OCI-LY3 (cell line): ENCODE results near the gene CCDC142.

ENCODE experiments used
- H2AFZ ChIP-seq: fragments of 200-600, 300-600 bp; shearing (Covaris generic); 2 replicates; pipeline ENCODE4 v1.6.0; 2014; ENCODE audit warnings: antibody characterized with exemption, low read depth, low read length
- H3K27ac ChIP-seq: fragments of 200-600, 300-600 bp; sonication (generic); 2 replicates; pipeline ENCODE4 v1.5.1; 2014; ENCODE audit warnings: mild to moderate bottlenecking, low read length, moderate library complexity, mixed read lengths
- H3K27me3 ChIP-seq: fragments of 200-600, 300-600 bp; sonication (generic); 2 replicates; pipeline ENCODE4 v1.6.1; 2014; ENCODE audit warnings: low read depth, low read length, mixed read lengths
- H3K36me3 ChIP-seq: fragments of 200-600, 300-600 bp; sonication (generic); replicated peaks from 2 replicates; pipeline ENCODE3; 2014; ENCODE audit warnings: low read depth, low read length, mixed read lengths
- H3K4me1 ChIP-seq: fragments of 300-600, 200-600 bp; sonication (generic); 2 replicates; pipeline ENCODE4 v1.6.1; 2014; ENCODE audit warnings: low read length, mixed read lengths
- H3K4me2 ChIP-seq: fragments of 200-600, 300-600 bp; sonication (generic); 2 replicates; pipeline ENCODE4 v1.6.1; 2014; ENCODE audit warnings: low read length, mixed read lengths
- H3K4me3 ChIP-seq: fragments of 300-600, 200-600 bp; sonication (generic); 2 replicates; pipeline ENCODE4 v1.5.1; 2014; ENCODE audit warnings: antibody characterized with exemption, mild to moderate bottlenecking, low read length, moderate library complexity
- H3K79me2 ChIP-seq: fragments of 300-600, 200-600 bp; shearing (Covaris generic); 2 replicates; pipeline ENCODE4 v1.6.1; 2014; ENCODE audit warnings: mild to moderate bottlenecking, low read length, mixed read lengths
- H3K9ac ChIP-seq: fragments of 300-600, 200-600 bp; shearing (Covaris generic); 2 replicates; pipeline ENCODE4 v1.6.0; 2014; ENCODE audit warnings: mild to moderate bottlenecking, low read length, moderate library complexity
- H3K9me3 ChIP-seq: fragments of 200-600, 300-600 bp; shearing (Covaris generic); 2 replicates; pipeline ENCODE4 v1.6.1; 2014; ENCODE audit warnings: low read length, mixed read lengths; ENCODE audit not compliant: insufficient read depth
- H4K20me1 ChIP-seq: fragments of 200-600, 300-600 bp; sonication (generic); 2 replicates; pipeline ENCODE4 v1.6.1; 2016; ENCODE audit warnings: low read length, mixed read lengths; ENCODE audit not compliant: insufficient read depth
- CTCF ChIP-seq: fragments of 200-600, 300-600 bp; sonication (generic); IDR thresholded peaks from 2 replicates; pipeline ENCODE4 v1.5.1; 2014; ENCODE audit warnings: antibody characterized with exemption, low read length, low read depth
- EZH2phosphoT487 ChIP-seq: fragments of 200-600 bp; shearing (Covaris generic); IDR thresholded peaks from 2 replicates; pipeline ENCODE4 v1.6.1; 2018; ENCODE audit warnings: antibody characterized with exemption, mixed run types, low read depth

CCDC142 gene

DNA sequence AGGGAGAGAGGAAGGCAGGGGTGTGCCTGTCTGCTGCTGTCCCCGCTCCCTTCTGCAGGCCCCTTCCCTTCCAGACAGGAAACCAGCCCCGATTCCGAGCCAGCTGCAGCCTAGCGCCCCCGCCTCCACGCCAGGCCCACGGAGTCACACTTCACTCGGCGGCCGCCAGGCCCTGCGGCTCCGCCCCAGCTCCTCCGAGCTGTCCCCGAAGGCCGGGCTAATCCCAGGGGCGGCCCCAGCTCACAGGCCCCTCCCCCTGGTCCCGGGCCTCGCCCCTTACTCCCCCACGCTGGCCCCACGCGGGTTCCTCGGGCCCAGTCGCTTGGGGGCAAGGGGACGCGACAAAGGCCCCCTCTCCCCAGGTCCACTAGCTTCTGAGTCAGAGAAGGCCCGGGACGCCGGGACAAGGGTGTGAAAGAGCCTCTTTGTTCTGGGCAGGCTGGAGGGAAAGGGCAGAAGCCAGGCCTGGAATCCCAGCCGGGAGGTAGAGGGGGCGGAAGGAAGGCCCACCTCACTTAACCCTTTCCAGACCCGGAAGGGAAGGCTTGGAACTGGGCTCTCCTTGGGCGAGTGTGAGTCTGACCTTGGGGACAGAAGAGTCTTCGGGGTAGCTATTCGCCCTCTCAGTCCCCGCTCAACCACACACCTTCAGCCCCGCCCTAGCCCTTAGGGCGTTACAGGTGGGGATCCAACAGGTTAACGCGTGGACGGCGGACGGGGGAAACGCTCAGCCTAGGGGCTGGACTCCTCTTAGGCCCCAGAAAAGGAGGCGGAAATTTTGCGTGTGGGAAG lies 42.2 kb downstream of the CCDC142 start:
- Histone ChIP-seq H3K9me3 (no peaks in the 10 kb centered on the region), H3K27me3 (no peaks in the 10 kb centered on the region), H3K4me2 (peak overlapping the region; percentile 94), H3K27ac (peak overlapping the region; percentile 44), H3K9ac (peak overlapping the region; percentile 72), H3K79me2 (no peaks in the 10 kb centered on the region), H3K4me3 (peak overlapping the region; percentile 82), H3K36me3 (no peaks in the 10 kb centered on the region), H4K20me1 (no peaks in the 10 kb centered on the region), H3K4me1 (peaks cover 53% of the 10 kb centered on the region), H2AFZ (peak overlapping the region; percentile 92)
- TF ChIP-seq CTCF (peak; percentile 24; the same call in 1 of the 2 replicates), EZH2phosphoT487 (no peak)

GRCh38 chr2:74439803-74440377 lies 42.9 kb downstream of the CCDC142 start:
- no peaks in the 10 kb centered on the region for H3K36me3 ChIP-seq
- no peaks in the 10 kb centered on the region for H3K9me3 ChIP-seq
- peak overlapping the region; percentile 82 for H3K4me3 ChIP-seq
- H3K4me1 ChIP-seq, result peaks cover 49% of the 10 kb centered on the region
- H3K79me2 ChIP-seq, result no peaks in the 10 kb centered on the region
- H2AFZ ChIP-seq, result peak overlapping the region; percentile 51; the same call in 1 of the 2 replicates
- TF ChIP-seq CTCF, result no peak
- no peak for TF ChIP-seq EZH2phosphoT487
- H4K20me1 ChIP-seq, result no peaks in the 10 kb centered on the region
- H3K4me2 ChIP-seq, result peak overlapping the region; percentile 94
- no peak overlapping the region for H3K27ac ChIP-seq
- H3K9ac ChIP-seq, result peak overlapping the region; percentile 72
- no peaks in the 10 kb centered on the region for H3K27me3 ChIP-seq

DNA sequence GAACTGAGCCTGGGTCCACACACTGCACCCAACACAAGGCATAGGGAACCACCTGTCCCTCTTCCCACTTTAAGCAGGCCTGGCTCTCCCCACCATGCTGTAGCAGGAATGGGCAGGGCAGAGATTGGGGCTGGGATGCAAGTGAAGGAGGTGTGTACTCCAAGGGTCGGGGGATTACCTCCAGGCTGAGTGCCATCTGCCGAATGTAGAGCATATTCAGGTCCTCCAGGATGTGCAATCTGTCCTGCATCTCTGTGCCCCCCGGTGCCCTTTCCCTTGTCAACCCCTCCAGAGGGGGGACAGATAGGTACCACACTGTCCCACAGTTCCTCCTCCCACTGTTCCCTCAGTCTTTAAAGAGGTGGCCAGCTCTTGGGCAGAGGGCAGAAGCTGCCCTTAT lies 43.4 kb downstream of the CCDC142 start:
- Histone ChIP-seq H3K79me2 (no peaks in the 10 kb centered on the region), H3K4me2 (peak overlapping the region; percentile 94), H3K4me1 (peaks cover 44% of the 10 kb centered on the region), H4K20me1 (no peaks in the 10 kb centered on the region), H3K4me3 (peak overlapping the region; percentile 82), H3K27me3 (no peaks in the 10 kb centered on the region), H3K9me3 (no peaks in the 10 kb centered on the region), H3K36me3 (no peaks in the 10 kb centered on the region), H2AFZ (no peak overlapping the region), H3K9ac (peak overlapping the region; percentile 72; the same call in 1 of the 2 replicates), H3K27ac (no peak overlapping the region)
- TF ChIP-seq CTCF (no peak), EZH2phosphoT487 (no peak)

DNA sequence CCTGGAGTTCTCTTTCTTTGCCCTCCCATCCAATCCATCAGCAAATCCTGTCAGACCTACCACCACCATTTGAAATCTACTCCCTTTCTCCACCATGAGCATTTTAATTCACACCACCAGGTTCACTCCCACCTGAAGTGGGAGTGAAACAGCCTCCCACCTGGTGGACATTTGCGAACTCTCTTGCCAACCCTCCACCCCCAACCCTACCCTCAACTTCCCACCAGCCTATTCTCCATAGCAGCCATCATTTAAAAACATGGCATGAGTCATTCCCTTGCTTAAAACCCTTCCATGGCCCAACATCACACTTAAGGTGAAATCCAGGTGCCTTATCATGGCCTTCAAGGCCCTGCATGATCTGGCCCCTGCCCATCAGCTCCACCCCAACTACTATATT lies 44.5 kb downstream of the CCDC142 start:
- no peak overlapping the region for H2AFZ ChIP-seq
- no peak overlapping the region for H3K27ac ChIP-seq
- no peaks in the 10 kb centered on the region for H4K20me1 ChIP-seq
- no peaks in the 10 kb centered on the region for H3K27me3 ChIP-seq
- no peaks in the 10 kb centered on the region for H3K79me2 ChIP-seq
- TF ChIP-seq EZH2phosphoT487, result no peak
- TF ChIP-seq CTCF, result no peak
- no peaks in the 10 kb centered on the region for H3K36me3 ChIP-seq
- H3K9me3 ChIP-seq, result no peaks in the 10 kb centered on the region
- H3K4me2 ChIP-seq, result no peak overlapping the region
- H3K9ac ChIP-seq, result no peak overlapping the region
- no peak overlapping the region for H3K4me3 ChIP-seq
- H3K4me1 ChIP-seq, result peaks cover 35% of the 10 kb centered on the region
